22Rv1 (cell line): Measurements from ENCODE around the gene CARD9.

Experiments
- CTCF ChIP-seq: fragments of 450-650 bp; IDR thresholded peaks from 2 replicates; pipeline ENCODE4 v1.5.1; 2017; ENCODE audit warnings: mild to moderate bottlenecking
- ZFX ChIP-seq: fragments of 450-650 bp; IDR thresholded peaks from 2 replicates; pipeline ENCODE4 v1.6.1; 2017; ENCODE audit warnings: antibody characterized with exemption, borderline replicate concordance

- TF ChIP-seq CTCF = no peak
- TF ChIP-seq ZFX = no peak
Measured at GRCh38 chr9:136394312-136395019, 21.0 kb upstream of the CARD9 start.
